BE2C (cell line): ENCODE measurements around the gene TMEM247.

Experiments used
- DNase-seq: peaks from one replicate; pipeline ENCODE4 v3.0.0-alpha.2; 2020
- H3K27me3 ChIP-seq: fragments of 250-450 bp; sonication (Bioruptor Pico); 2 replicates; pipeline ENCODE4 v1.5.1; 2020; ENCODE audit warnings: mild to moderate bottlenecking
- H3K36me3 ChIP-seq: fragments of 250-450 bp; sonication (Bioruptor Pico); 2 replicates; pipeline ENCODE4 v1.5.1; 2020; ENCODE audit warnings: mild to moderate bottlenecking
- H3K4me1 ChIP-seq: fragments of 250-450 bp; sonication (Bioruptor Pico); 2 replicates; pipeline ENCODE4 v1.5.1; 2020
- H3K4me3 ChIP-seq: 2 replicates; pipeline ENCODE4 v1.5.1; 2011; ENCODE audit warnings: low read depth, low read length
- H3K9me3 ChIP-seq: fragments of 250-450 bp; sonication (Bioruptor Pico); 2 replicates; pipeline ENCODE4 v1.5.1; 2020
- TF ChIP-seq, protein P1 (sequence below): IDR thresholded peaks from 2 replicates; pipeline ENCODE4 v1.5.1; 2012; ENCODE audit warnings: mild to moderate bottlenecking, low read depth, low read length

Gene TMEM247

DNA sequence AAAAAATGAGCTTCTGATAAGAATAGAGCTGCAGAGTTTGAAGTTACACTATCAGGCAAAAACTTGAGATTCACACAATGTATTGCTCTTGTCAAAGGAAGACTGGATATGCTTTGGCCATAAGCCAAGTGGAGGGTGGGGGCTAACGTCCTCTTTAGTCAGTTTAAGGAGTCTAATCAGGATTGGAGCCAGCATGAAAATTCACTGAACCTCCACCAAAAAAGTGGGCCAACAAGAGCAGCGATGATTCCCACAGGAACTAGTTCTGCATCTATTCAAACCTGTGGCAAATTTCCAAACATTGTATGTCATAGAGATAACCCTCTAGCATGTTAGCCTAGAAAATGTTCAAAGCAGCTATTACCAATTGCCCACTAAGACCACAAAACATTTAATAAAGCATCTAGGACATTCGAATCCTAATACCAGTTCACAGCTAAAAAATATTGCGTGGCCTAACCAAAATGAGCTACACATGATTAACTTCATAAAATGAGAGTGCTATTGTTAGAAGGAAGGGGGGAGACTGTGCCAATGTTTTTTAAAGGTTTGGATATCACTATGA is 43.5 kb upstream of the TMEM247 start:
- no peak overlapping the region for H3K4me3 ChIP-seq
- no peaks in the 10 kb centered on the region for H3K36me3 ChIP-seq
- TF ChIP-seq, protein P1, sequence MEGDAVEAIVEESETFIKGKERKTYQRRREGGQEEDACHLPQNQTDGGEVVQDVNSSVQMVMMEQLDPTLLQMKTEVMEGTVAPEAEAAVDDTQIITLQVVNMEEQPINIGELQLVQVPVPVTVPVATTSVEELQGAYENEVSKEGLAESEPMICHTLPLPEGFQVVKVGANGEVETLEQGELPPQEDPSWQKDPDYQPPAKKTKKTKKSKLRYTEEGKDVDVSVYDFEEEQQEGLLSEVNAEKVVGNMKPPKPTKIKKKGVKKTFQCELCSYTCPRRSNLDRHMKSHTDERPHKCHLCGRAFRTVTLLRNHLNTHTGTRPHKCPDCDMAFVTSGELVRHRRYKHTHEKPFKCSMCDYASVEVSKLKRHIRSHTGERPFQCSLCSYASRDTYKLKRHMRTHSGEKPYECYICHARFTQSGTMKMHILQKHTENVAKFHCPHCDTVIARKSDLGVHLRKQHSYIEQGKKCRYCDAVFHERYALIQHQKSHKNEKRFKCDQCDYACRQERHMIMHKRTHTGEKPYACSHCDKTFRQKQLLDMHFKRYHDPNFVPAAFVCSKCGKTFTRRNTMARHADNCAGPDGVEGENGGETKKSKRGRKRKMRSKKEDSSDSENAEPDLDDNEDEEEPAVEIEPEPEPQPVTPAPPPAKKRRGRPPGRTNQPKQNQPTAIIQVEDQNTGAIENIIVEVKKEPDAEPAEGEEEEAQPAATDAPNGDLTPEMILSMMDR = no peak
- no peaks in the 10 kb centered on the region for H3K4me1 ChIP-seq
- H3K27me3 ChIP-seq = no peaks in the 10 kb centered on the region
- no peak for DNase-seq
- H3K9me3 ChIP-seq = no peaks in the 10 kb centered on the region

DNA sequence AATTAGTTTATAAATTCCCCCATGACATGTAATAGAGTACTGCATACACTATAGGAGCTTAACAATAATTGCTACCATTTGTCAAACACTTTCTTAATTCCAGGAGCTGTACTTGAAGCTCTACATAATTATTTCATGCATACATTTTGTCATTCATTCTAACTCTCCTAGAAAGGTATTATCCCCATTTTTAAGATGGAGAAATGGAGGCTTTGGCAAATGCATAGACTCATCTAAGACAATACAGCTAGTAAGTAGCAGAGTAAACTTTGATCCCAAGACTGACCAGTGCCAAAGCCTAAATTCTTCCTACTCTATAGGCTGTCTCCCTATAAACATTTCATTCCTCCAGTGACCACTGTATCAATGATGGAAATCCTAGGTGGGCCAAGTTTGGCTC is 42.6 kb upstream of the TMEM247 start:
- Histone ChIP-seq H3K4me3 (no peak overlapping the region), H3K4me1 (no peaks in the 10 kb centered on the region), H3K36me3 (no peaks in the 10 kb centered on the region), H3K27me3 (no peaks in the 10 kb centered on the region), H3K9me3 (no peaks in the 10 kb centered on the region)
- DNase-seq = no peak
- TF ChIP-seq, protein P1 = no peak

DNA sequence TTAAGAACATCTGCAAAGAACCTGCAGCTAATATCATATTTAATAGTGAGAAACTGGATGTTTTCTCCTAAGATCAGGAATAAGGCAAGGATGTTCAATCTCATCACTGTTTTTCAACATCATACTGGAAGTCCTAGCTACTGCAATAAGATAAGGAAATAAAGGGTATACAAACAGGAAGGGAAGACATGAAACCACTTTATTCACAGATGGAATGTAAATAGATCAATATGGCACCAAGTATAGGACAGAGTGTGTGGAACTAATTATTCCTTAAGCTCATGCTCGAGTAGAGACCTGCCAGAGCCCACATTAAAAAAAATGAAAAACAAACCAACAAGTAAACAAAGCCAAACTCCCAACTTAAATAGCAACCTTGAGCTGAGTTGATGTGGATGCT is 41.3 kb upstream of the TMEM247 start:
- Histone ChIP-seq H3K4me1 (no peaks in the 10 kb centered on the region), H3K36me3 (no peaks in the 10 kb centered on the region), H3K4me3 (no peak overlapping the region), H3K27me3 (no peaks in the 10 kb centered on the region), H3K9me3 (no peaks in the 10 kb centered on the region)
- DNase-seq = no peak
- TF ChIP-seq, protein P1 = no peak

DNA sequence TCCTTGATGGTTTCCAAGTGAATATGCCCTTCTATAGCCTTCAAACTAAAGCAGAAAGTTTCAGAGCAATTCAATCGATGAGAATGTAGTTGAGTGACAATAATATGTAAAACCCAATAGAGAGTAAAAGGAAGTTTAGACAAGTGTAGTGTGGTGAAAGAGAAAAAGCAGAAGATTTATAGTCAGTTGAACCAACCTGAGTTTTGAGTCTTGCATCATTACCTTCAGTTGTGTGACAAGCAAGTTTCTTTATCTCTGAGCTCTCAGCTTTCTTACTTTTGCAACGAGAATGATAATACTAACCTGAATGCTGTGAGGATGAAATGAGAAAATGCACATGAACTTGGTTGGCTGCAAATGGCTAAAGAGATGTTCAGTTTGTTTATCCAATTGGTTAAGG is 40.6 kb upstream of the TMEM247 start:
- Histone ChIP-seq H3K4me3 (no peak overlapping the region), H3K27me3 (no peaks in the 10 kb centered on the region), H3K4me1 (no peaks in the 10 kb centered on the region), H3K9me3 (no peaks in the 10 kb centered on the region), H3K36me3 (no peaks in the 10 kb centered on the region)
- TF ChIP-seq, protein P1 = no peak
- DNase-seq = no peak

DNA sequence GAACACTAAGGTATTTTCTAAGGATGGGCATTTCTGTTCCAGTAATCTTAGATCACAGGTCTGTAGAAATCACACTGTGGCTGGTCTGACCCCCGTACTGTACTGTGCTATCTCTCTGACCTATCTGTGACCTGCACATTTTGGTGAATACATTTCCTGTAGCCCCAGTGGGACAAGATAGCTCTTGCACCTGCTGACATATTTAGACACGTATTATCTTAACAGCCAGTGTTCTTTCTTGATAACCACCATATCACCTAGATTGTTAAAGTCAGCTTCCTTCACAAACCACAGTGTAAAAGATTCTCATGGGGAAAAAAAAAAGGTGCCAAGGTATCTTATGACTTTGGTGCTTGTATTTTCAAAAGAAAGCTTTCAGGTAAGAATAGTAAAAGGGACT is 39.8 kb upstream of the TMEM247 start:
- TF ChIP-seq, protein P1 = no peak
- Histone ChIP-seq H3K9me3 (no peaks in the 10 kb centered on the region), H3K27me3 (no peaks in the 10 kb centered on the region), H3K4me3 (no peak overlapping the region), H3K36me3 (no peaks in the 10 kb centered on the region), H3K4me1 (no peaks in the 10 kb centered on the region)
- no peak for DNase-seq

GRCh38 chr2:46441838-46442712 is 37.3 kb upstream of the TMEM247 start:
- DNase-seq = no peak
- H3K9me3 ChIP-seq = no peaks in the 10 kb centered on the region
- H3K4me1 ChIP-seq = no peaks in the 10 kb centered on the region; the same call in 1 of the 2 replicates
- H3K36me3 ChIP-seq = no peaks in the 10 kb centered on the region
- TF ChIP-seq, protein P1 = no peak
- H3K4me3 ChIP-seq = no peak overlapping the region
- H3K27me3 ChIP-seq = no peaks in the 10 kb centered on the region
